ENCODE results near the gene C1orf210. TPM values are rescaled to one million over a fixed set of nuclear protein-coding genes. Genes with fewer than 3 reads are reported as not detected.
A peak's percentile ranks its signal among the peaks of the same experiment; 100 is the strongest.

C1orf210 gene
- polyA plus RNA-seq, 1 donor (not counting 4 experiments of a cell fraction or from before 2014, with no cell fraction given), result 5.6 TPM

DNA sequence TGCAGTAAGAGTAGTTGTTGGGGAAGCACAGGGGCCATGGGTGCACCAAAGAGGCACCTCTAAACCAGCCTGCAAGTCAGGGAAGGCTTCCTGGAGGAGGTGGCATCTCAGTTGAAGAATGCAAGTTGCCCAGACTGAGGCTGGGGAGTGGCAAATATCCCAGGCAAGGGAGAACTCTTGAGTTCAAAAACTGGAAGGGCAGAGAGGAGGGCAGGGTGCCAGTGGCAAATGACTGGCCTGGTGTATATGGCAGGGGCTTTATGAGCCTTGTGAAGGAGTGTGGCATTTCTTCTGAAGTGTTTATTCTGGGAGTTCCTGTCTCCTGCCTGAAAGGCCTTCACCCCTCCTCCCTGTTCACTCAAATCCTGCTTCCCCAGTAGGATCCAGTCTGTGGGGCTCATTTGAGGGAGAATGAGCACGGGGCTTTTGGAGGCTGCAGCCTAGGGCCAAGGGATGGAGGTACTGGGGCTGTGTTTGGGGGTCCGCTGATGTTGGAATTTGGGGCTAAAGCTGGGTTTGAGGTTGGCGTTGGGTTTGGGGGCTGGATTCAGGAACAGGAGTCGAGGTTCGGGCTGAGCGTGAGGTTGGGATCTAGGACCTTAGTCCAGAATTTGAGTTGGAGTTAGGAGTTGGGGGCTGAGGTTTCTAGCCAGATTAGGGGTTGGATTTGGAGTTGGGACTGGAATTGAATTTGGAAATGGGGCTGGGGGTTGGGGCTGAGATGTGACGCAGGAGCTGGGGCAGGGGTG lies 15.6 kb downstream of the C1orf210 start, which contains the start of gene TMEM125:
TSS of gene TMEM125 (plus strand) at position 357 of the 749 bp plus-strand sequence. CDS start 2,740 bp downstream, outside the sequence.
- no peak within 1 kb of the TSS for H3K27ac ChIP-seq (ENCODE audit: control insufficient read depth, insufficient read depth, low read length)
- no peaks in the 10 kb centered on the region for H3K9me1 ChIP-seq (ENCODE audit: control insufficient read depth, extremely low read depth, insufficient read depth, low read length)
- H3K9me3 ChIP-seq (ENCODE audit: control insufficient read depth, low read depth, low read length), result no peaks in the 10 kb centered on the region
- H4K20me1 ChIP-seq (ENCODE audit: control insufficient read depth, extremely low read depth, insufficient read depth, low read length), result no peaks in the 10 kb centered on the region
- peak within 1 kb of the TSS in 2 of 3 experiments; percentile 4 to 52 for H3K4me3 ChIP-seq (ENCODE audit: control insufficient read depth in 2 of 3, extremely low read depth in 1 of 3, insufficient read depth in 2 of 3, low read depth in 1 of 3, low read length in 3 of 3)
- peaks cover 21% of the 10 kb centered on the region for H3K4me1 ChIP-seq (ENCODE audit: control insufficient read depth, extremely low read depth, insufficient read depth, low read length)
- FAIRE-seq, result no peak
- dilution Hi-C loops (cut with MboI; ENCODE audit: extremely low pct_ligation_motif_present, low sequenced_read_pairs), result no loop called here
- TF ChIP-seq, protein P1, sequence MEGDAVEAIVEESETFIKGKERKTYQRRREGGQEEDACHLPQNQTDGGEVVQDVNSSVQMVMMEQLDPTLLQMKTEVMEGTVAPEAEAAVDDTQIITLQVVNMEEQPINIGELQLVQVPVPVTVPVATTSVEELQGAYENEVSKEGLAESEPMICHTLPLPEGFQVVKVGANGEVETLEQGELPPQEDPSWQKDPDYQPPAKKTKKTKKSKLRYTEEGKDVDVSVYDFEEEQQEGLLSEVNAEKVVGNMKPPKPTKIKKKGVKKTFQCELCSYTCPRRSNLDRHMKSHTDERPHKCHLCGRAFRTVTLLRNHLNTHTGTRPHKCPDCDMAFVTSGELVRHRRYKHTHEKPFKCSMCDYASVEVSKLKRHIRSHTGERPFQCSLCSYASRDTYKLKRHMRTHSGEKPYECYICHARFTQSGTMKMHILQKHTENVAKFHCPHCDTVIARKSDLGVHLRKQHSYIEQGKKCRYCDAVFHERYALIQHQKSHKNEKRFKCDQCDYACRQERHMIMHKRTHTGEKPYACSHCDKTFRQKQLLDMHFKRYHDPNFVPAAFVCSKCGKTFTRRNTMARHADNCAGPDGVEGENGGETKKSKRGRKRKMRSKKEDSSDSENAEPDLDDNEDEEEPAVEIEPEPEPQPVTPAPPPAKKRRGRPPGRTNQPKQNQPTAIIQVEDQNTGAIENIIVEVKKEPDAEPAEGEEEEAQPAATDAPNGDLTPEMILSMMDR (optimal IDR thresholded peaks at IDR 0.05 in 1 of 3, IDR thresholded peaks at IDR 0.05 in 1 of 3, conservative IDR thresholded peaks at IDR 0.05 in 1 of 3; ENCODE audit: extremely low read depth in 1 of 3, insufficient read depth in 2 of 3, low read length in 3 of 3), result no peak
- no peak for TF ChIP-seq EZH2 (IDR thresholded peaks at IDR 0.05; ENCODE audit: low read length)
- H2AFZ ChIP-seq (ENCODE audit: control insufficient read depth, low read length), result peak within 1 kb of the TSS; percentile 59
- no peaks in the 10 kb centered on the region for H3K79me2 ChIP-seq (ENCODE audit: control insufficient read depth, insufficient read depth, low read length)
- H3K4me2 ChIP-seq (ENCODE audit: control insufficient read depth, extremely low read depth, insufficient read depth, low read depth, low read length), result peak within 1 kb of the TSS; percentile 77
- no peaks in the 10 kb centered on the region for H3K36me3 ChIP-seq (ENCODE audit: control insufficient read depth in 2 of 2, extremely low read depth in 1 of 2, insufficient read depth in 2 of 2, low read length in 2 of 2)
- H3K9ac ChIP-seq (ENCODE audit: control insufficient read depth, extremely low read depth, insufficient read depth, low read length), result peak within 1 kb of the TSS; percentile 25
- H3K27me3 ChIP-seq (ENCODE audit: control insufficient read depth, extremely low read depth, insufficient read depth, low read length), result no peaks in the 10 kb centered on the region
- DNase-seq (ENCODE audit: low read depth, low spot score), result no peak

- no peak for DNase-seq (ENCODE audit: low read depth, low spot score)
- H3K4me2 ChIP-seq (ENCODE audit: control insufficient read depth, extremely low read depth, insufficient read depth, low read depth, low read length), result no peak overlapping the region
- H3K27me3 ChIP-seq (ENCODE audit: control insufficient read depth, extremely low read depth, insufficient read depth, low read length), result no peaks in the 10 kb centered on the region
- no peaks in the 10 kb centered on the region for H4K20me1 ChIP-seq (ENCODE audit: control insufficient read depth, extremely low read depth, insufficient read depth, low read length)
- H3K36me3 ChIP-seq (ENCODE audit: control insufficient read depth in 2 of 2, extremely low read depth in 1 of 2, insufficient read depth in 2 of 2, low read length in 2 of 2), result no peaks in the 10 kb centered on the region
- peaks cover 11% of the 10 kb centered on the region for H3K4me1 ChIP-seq (ENCODE audit: control insufficient read depth, extremely low read depth, insufficient read depth, low read length)
- no peak for TF ChIP-seq EZH2 (IDR thresholded peaks at IDR 0.05; ENCODE audit: low read length)
- TF ChIP-seq, protein P1 (optimal IDR thresholded peaks at IDR 0.05 in 1 of 3, IDR thresholded peaks at IDR 0.05 in 1 of 3, conservative IDR thresholded peaks at IDR 0.05 in 1 of 3; ENCODE audit: extremely low read depth in 1 of 3, insufficient read depth in 2 of 3, low read length in 3 of 3), result no peak
- no peak overlapping the region for H3K9ac ChIP-seq (ENCODE audit: control insufficient read depth, extremely low read depth, insufficient read depth, low read length)
- H3K9me3 ChIP-seq (ENCODE audit: control insufficient read depth, low read depth, low read length), result no peaks in the 10 kb centered on the region
- no peaks in the 10 kb centered on the region for H3K9me1 ChIP-seq (ENCODE audit: control insufficient read depth, extremely low read depth, insufficient read depth, low read length)
- H3K79me2 ChIP-seq (ENCODE audit: control insufficient read depth, insufficient read depth, low read length), result no peaks in the 10 kb centered on the region
- no peak overlapping the region for H3K4me3 ChIP-seq (ENCODE audit: control insufficient read depth in 2 of 3, extremely low read depth in 1 of 3, insufficient read depth in 2 of 3, low read depth in 1 of 3, low read length in 3 of 3)
- H2AFZ ChIP-seq (ENCODE audit: control insufficient read depth, low read length), result no peak overlapping the region
- no peak for FAIRE-seq
- dilution Hi-C loops (cut with MboI; ENCODE audit: extremely low pct_ligation_motif_present, low sequenced_read_pairs), result no loop called here
- H3K27ac ChIP-seq (ENCODE audit: control insufficient read depth, insufficient read depth, low read length), result no peak overlapping the region
These were observed 17.5 kb downstream of the C1orf210 start for GRCh38 chr1:43267818-43268425.
